ENCODE results near the gene APBB2. TPM values are rescaled to one million over a fixed set of nuclear protein-coding genes. Genes with fewer than 3 reads are reported as not detected.

Gene APBB2
- total RNA-seq, 1 donor, result 92.3 TPM

DNA sequence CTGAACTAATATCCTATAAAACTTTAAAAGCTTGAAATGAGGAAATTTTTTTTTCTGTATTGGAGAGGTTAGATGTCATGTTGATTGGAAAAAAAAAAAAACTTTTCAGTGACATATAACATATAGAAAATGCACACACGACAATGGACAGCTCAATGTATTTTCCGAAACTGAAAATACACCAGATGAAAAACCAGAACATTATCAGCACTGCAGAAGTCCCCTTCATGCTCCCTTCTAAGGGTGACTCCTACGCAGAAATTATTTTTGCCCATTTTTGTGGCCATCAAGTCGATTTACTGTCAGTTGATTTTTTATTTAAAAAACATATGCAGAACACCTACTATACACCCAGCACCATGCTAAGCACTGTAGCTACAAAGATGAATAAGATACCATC lies 148.3 kb downstream of the APBB2 start:
- Histone ChIP-seq H3K27me3 (ENCODE audit: insufficient read depth, low read length) (no peaks in the 10 kb centered on the region), H3K36me3 (ENCODE audit: insufficient read depth, low read length) (peaks cover 3% of the 10 kb centered on the region), H3K9me3 (ENCODE audit: low read depth, low read length) (no peaks in the 10 kb centered on the region), H3K4me3 (ENCODE audit: insufficient read depth, low read length) (no peak overlapping the region), H2AFZ (ENCODE audit: low read length) (no peak overlapping the region), H4K20me1 (ENCODE audit: insufficient read depth, low read length) (peaks cover under 1% of the 10 kb centered on the region), H3K4me2 (ENCODE audit: insufficient read depth, low read length) (no peak overlapping the region), H3K27ac (ENCODE audit: low read depth, low read length) (no peak overlapping the region), H3K4me1 (ENCODE audit: insufficient read depth, low read length) (peaks cover 18% of the 10 kb centered on the region), H3K79me2 (ENCODE audit: insufficient read depth, low read length) (peaks cover 68% of the 10 kb centered on the region)
- no peak for DNase-seq (ENCODE audit: insufficient read length, low spot score, missing footprints)
- TF ChIP-seq, protein P1, sequence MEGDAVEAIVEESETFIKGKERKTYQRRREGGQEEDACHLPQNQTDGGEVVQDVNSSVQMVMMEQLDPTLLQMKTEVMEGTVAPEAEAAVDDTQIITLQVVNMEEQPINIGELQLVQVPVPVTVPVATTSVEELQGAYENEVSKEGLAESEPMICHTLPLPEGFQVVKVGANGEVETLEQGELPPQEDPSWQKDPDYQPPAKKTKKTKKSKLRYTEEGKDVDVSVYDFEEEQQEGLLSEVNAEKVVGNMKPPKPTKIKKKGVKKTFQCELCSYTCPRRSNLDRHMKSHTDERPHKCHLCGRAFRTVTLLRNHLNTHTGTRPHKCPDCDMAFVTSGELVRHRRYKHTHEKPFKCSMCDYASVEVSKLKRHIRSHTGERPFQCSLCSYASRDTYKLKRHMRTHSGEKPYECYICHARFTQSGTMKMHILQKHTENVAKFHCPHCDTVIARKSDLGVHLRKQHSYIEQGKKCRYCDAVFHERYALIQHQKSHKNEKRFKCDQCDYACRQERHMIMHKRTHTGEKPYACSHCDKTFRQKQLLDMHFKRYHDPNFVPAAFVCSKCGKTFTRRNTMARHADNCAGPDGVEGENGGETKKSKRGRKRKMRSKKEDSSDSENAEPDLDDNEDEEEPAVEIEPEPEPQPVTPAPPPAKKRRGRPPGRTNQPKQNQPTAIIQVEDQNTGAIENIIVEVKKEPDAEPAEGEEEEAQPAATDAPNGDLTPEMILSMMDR (IDR thresholded peaks at IDR 0.05; ENCODE audit: extremely low read depth, low read depth, low read length), result no peak

DNA sequence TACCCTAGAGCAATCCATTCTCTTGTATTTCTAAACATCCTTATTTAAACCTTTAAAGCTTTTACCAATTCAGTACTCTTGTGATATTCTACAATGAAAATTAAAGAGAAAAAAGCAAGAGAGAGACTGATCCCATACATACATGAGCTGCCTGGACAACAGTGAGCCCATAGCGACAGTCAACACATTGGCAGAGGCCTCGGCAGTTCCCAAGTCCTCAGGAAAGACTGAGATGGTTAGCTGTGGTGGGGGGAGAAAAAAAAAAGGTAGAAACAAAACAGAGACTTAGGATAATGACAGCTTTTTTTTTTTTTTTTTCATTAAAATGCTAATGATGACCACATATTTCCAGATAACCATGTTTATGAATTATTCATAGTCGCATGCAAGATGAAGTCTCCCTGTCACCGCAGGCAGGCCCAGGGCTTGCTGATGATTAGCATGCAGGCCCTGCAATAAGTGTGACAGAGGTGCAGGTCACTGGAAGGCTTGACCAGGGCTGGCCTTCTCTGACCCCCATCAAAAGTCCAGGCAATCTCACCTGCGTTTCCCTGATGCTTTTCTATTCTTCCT lies 148.8 kb downstream of the APBB2 start:
- peaks cover 2% of the 10 kb centered on the region for H4K20me1 ChIP-seq (ENCODE audit: insufficient read depth, low read length)
- TF ChIP-seq, protein P1 (IDR thresholded peaks at IDR 0.05; ENCODE audit: extremely low read depth, low read depth, low read length), result no peak
- no peaks in the 10 kb centered on the region for H3K9me3 ChIP-seq (ENCODE audit: low read depth, low read length)
- no peak overlapping the region for H3K4me2 ChIP-seq (ENCODE audit: insufficient read depth, low read length)
- H3K4me3 ChIP-seq (ENCODE audit: insufficient read depth, low read length), result no peak overlapping the region
- H3K27me3 ChIP-seq (ENCODE audit: insufficient read depth, low read length), result no peaks in the 10 kb centered on the region
- H3K27ac ChIP-seq (ENCODE audit: low read depth, low read length), result no peak overlapping the region
- peaks cover 64% of the 10 kb centered on the region for H3K79me2 ChIP-seq (ENCODE audit: insufficient read depth, low read length)
- DNase-seq (ENCODE audit: insufficient read length, low spot score, missing footprints), result no peak
- H2AFZ ChIP-seq (ENCODE audit: low read length), result no peak overlapping the region
- peaks cover 3% of the 10 kb centered on the region for H3K36me3 ChIP-seq (ENCODE audit: insufficient read depth, low read length)
- H3K4me1 ChIP-seq (ENCODE audit: insufficient read depth, low read length), result peaks cover 19% of the 10 kb centered on the region

DNA sequence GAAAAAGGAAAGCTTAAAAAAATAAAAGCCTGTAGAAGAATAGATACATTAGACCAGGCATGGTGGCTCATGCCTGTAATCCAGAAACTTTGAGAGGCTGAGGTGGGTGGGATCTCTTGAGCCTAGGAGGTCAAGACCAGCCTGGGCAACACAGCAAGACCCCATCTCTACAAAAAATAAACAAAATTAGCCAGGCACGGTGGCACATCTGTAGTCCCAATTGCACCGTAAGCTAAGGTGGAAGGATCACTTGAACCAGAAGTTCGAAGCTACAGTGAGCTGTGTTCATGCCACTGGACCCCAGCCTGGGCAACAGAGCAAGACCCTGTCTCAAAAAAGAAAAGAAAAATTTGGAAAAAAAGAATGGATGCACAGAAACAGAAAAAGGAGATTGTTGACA lies 149.4 kb downstream of the APBB2 start:
- H3K27ac ChIP-seq (ENCODE audit: low read depth, low read length), result no peak overlapping the region
- no peaks in the 10 kb centered on the region for H3K9me3 ChIP-seq (ENCODE audit: low read depth, low read length)
- H3K27me3 ChIP-seq (ENCODE audit: insufficient read depth, low read length), result no peaks in the 10 kb centered on the region
- H3K4me2 ChIP-seq (ENCODE audit: insufficient read depth, low read length), result no peak overlapping the region
- H3K4me3 ChIP-seq (ENCODE audit: insufficient read depth, low read length), result no peak overlapping the region
- DNase-seq (ENCODE audit: insufficient read length, low spot score, missing footprints), result no peak
- TF ChIP-seq, protein P1 (IDR thresholded peaks at IDR 0.05; ENCODE audit: extremely low read depth, low read depth, low read length), result no peak
- no peak overlapping the region for H2AFZ ChIP-seq (ENCODE audit: low read length)
- H4K20me1 ChIP-seq (ENCODE audit: insufficient read depth, low read length), result peaks cover 2% of the 10 kb centered on the region
- peaks cover 24% of the 10 kb centered on the region for H3K4me1 ChIP-seq (ENCODE audit: insufficient read depth, low read length)
- H3K36me3 ChIP-seq (ENCODE audit: insufficient read depth, low read length), result peaks cover 3% of the 10 kb centered on the region
- H3K79me2 ChIP-seq (ENCODE audit: insufficient read depth, low read length), result peaks cover 64% of the 10 kb centered on the region

DNA sequence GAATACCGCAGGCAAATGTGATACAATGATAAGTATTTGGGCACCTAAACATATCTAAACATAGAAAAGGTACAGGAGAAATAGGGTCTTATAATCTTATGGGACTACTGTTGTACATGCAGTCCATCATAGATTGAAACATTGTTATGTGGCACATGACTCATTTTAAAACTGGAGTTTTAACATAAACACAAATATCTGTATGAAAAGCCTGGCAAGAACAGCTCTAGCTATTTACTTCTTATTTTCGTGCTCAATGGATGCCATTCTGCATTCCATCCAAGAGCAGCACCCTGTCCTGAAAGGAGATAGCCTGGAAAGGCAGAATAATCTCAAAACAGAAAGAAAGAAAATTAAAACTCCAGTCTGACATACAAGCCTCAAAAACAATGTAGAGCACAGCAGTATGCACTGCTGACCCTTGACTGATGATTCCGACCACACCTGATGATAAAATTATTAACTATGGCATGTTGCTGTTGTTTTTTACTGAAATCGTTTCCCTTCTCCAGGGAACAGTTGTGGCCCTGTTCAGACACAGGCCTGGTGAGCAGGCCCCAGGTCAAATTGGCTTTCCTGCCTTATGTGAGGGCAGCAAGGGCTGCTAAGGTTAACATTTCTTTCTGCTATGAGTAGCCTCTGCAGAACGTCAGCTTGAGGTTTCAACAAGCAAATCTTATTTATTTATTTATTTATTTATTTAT lies 152.7 kb downstream of the APBB2 start:
- H3K27ac ChIP-seq (ENCODE audit: low read depth, low read length), result peak overlapping the region; percentile 47
- no peaks in the 10 kb centered on the region for H3K27me3 ChIP-seq (ENCODE audit: insufficient read depth, low read length)
- no peak for DNase-seq (ENCODE audit: insufficient read length, low spot score, missing footprints)
- H3K9me3 ChIP-seq (ENCODE audit: low read depth, low read length), result no peaks in the 10 kb centered on the region
- TF ChIP-seq, protein P1 (IDR thresholded peaks at IDR 0.05; ENCODE audit: extremely low read depth, low read depth, low read length), result no peak
- H3K36me3 ChIP-seq (ENCODE audit: insufficient read depth, low read length), result peaks cover 3% of the 10 kb centered on the region
- no peak overlapping the region for H3K4me2 ChIP-seq (ENCODE audit: insufficient read depth, low read length)
- H3K4me3 ChIP-seq (ENCODE audit: insufficient read depth, low read length), result no peak overlapping the region
- peaks cover 51% of the 10 kb centered on the region for H3K79me2 ChIP-seq (ENCODE audit: insufficient read depth, low read length)
- H4K20me1 ChIP-seq (ENCODE audit: insufficient read depth, low read length), result peaks cover 2% of the 10 kb centered on the region
- peaks cover 45% of the 10 kb centered on the region for H3K4me1 ChIP-seq (ENCODE audit: insufficient read depth, low read length)
- no peak overlapping the region for H2AFZ ChIP-seq (ENCODE audit: low read length)

Data from osteoblast (primary cell).